Osteocyte (in vitro differentiated cells): ENCODE measurements around the gene PHF3. TPM values are rescaled to one million over a fixed set of nuclear protein-coding genes. Genes with fewer than 3 reads are reported as not detected.

Experiments used
- DNase-seq: peaks from one replicate; pipeline ENCODE4 v3.0.0; 2021; ENCODE audit warnings: mixed read lengths; ENCODE audit not compliant: unreplicated experiment; ENCODE audit errors: extremely low spot score
- H3K27ac Mint-ChIP-seq: one replicate; pipeline ENCODE4 v1.8.0; 2021; ENCODE audit warnings: mild to moderate bottlenecking, mixed read lengths; ENCODE audit not compliant: unreplicated experiment
- H3K27me3 Mint-ChIP-seq: one replicate; pipeline ENCODE4 v1.8.0; 2021; ENCODE audit warnings: mixed read lengths; ENCODE audit not compliant: unreplicated experiment
- H3K36me3 Mint-ChIP-seq: one replicate; pipeline ENCODE4 v1.8.0; 2021; ENCODE audit warnings: mixed read lengths; ENCODE audit not compliant: unreplicated experiment
- H3K4me1 Mint-ChIP-seq: one replicate; pipeline ENCODE4 v1.8.0; 2021; ENCODE audit warnings: mixed read lengths; ENCODE audit not compliant: unreplicated experiment
- H3K4me3 Mint-ChIP-seq: one replicate; pipeline ENCODE4 v1.8.0; 2021; ENCODE audit warnings: mild to moderate bottlenecking, moderate library complexity, mixed read lengths; ENCODE audit not compliant: unreplicated experiment
- H3K9me3 Mint-ChIP-seq: one replicate; pipeline ENCODE4 v1.8.0; 2021; ENCODE audit warnings: mixed read lengths; ENCODE audit not compliant: unreplicated experiment
- total RNA-seq: library from RNA; stranded (reverse); gene quantifications from 2 replicates; pipeline ENCODE4 v1.2.1, GENCODE V29; 2021
- TF ChIP-seq, protein P1 (sequence below): fragments of 200-600 bp; sonication (generic); IDR thresholded peaks from 2 replicates; pipeline ENCODE4 v1.5.0; 2021; ENCODE audit warnings: antibody characterized with exemption, mild to moderate bottlenecking, moderate library complexity

Gene PHF3
- total RNA-seq, 1 donor from 2014 or later: 51.5 TPM

- no peak overlapping the region for H3K4me3 Mint-ChIP-seq
- H3K4me1 Mint-ChIP-seq: peaks cover 7% of the 10 kb centered on the region
- no peak overlapping the region for H3K27ac Mint-ChIP-seq
Observed at GRCh38 chr6:63673692-63674091, 38.1 kb downstream of the PHF3 start.

DNA sequence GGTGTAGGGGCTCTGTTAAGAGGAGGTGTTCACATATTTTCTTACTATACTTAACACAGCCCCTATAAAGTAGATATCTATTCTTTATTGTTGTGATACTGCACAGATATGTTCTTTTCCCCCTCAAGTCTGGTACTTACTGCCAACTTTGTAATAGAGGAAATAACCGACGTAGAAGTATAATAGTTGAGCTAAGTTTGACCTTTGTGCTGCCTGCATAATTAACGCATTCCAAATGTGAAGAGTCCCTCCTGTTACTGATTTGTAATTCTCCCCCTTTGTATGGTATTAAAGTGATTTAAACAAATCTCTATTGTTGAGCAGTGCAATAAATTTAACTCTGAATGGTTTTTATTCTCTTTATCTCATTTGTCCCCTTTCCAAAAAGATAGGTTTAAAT lies 39.0 kb downstream of the PHF3 start:
- peaks cover 11% of the 10 kb centered on the region for H3K36me3 Mint-ChIP-seq
- H3K27ac Mint-ChIP-seq: no peak overlapping the region
- H3K4me1 Mint-ChIP-seq: peaks cover 2% of the 10 kb centered on the region
- DNase-seq: no peak
- H3K9me3 Mint-ChIP-seq: no peaks in the 10 kb centered on the region
- H3K4me3 Mint-ChIP-seq: no peak overlapping the region
- TF ChIP-seq, protein P1, sequence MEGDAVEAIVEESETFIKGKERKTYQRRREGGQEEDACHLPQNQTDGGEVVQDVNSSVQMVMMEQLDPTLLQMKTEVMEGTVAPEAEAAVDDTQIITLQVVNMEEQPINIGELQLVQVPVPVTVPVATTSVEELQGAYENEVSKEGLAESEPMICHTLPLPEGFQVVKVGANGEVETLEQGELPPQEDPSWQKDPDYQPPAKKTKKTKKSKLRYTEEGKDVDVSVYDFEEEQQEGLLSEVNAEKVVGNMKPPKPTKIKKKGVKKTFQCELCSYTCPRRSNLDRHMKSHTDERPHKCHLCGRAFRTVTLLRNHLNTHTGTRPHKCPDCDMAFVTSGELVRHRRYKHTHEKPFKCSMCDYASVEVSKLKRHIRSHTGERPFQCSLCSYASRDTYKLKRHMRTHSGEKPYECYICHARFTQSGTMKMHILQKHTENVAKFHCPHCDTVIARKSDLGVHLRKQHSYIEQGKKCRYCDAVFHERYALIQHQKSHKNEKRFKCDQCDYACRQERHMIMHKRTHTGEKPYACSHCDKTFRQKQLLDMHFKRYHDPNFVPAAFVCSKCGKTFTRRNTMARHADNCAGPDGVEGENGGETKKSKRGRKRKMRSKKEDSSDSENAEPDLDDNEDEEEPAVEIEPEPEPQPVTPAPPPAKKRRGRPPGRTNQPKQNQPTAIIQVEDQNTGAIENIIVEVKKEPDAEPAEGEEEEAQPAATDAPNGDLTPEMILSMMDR: no peak
- H3K27me3 Mint-ChIP-seq: no peaks in the 10 kb centered on the region

More at GRCh38 chr6:63673692-63674091, 38.1 kb downstream of the PHF3 start:
- H3K27me3 Mint-ChIP-seq: no peaks in the 10 kb centered on the region
- peaks cover 6% of the 10 kb centered on the region for H3K36me3 Mint-ChIP-seq
- no peaks in the 10 kb centered on the region for H3K9me3 Mint-ChIP-seq
- no peak for DNase-seq
- TF ChIP-seq, protein P1: no peak

DNA sequence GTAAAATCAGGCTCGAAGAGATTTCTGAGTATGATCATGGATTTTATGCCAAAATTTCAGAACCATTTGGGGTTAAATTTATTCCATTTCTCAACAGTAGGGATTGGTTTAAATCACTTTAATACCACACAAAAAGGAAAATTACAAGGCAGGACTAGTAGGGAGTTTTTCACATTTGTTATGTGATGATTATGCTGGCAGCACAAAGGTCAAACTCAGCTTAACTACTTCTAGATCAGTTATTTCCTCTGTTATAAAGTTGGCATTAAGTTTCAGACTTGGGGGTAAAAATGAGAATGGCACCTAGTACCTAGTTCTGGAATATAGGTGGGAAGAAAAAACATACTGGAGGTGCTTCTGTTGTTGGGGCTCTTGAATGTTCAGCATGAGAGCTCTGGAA lies 39.5 kb downstream of the PHF3 start:
- H3K4me3 Mint-ChIP-seq: no peak overlapping the region
- no peak overlapping the region for H3K27ac Mint-ChIP-seq
- H3K9me3 Mint-ChIP-seq: no peaks in the 10 kb centered on the region
- TF ChIP-seq, protein P1: no peak
- H3K4me1 Mint-ChIP-seq: peaks cover 2% of the 10 kb centered on the region
- H3K27me3 Mint-ChIP-seq: no peaks in the 10 kb centered on the region
- DNase-seq: no peak
- peaks cover 15% of the 10 kb centered on the region for H3K36me3 Mint-ChIP-seq

- DNase-seq: no peak
- no peaks in the 10 kb centered on the region for H3K27me3 Mint-ChIP-seq
- no peak overlapping the region for H3K27ac Mint-ChIP-seq
- H3K9me3 Mint-ChIP-seq: no peaks in the 10 kb centered on the region
- no peaks in the 10 kb centered on the region for H3K4me1 Mint-ChIP-seq
- H3K4me3 Mint-ChIP-seq: no peak overlapping the region
- TF ChIP-seq, protein P1: no peak
- H3K36me3 Mint-ChIP-seq: peaks cover 27% of the 10 kb centered on the region
Observed at GRCh38 chr6:63676412-63677114, 41.0 kb downstream of the PHF3 start.

- TF ChIP-seq, protein P1: no peak
- no peak overlapping the region for H3K4me3 Mint-ChIP-seq
- no peak overlapping the region for H3K27ac Mint-ChIP-seq
- no peaks in the 10 kb centered on the region for H3K4me1 Mint-ChIP-seq
- no peaks in the 10 kb centered on the region for H3K27me3 Mint-ChIP-seq
- no peaks in the 10 kb centered on the region for H3K9me3 Mint-ChIP-seq
- no peak for DNase-seq
- peaks cover 26% of the 10 kb centered on the region for H3K36me3 Mint-ChIP-seq
Observed at GRCh38 chr6:63677282-63677681, 41.7 kb downstream of the PHF3 start.
